PC-9 (cell line): ENCODE results near the gene USP35.

Experiments used
- EZH2 ChIP-seq: fragments of 200-600 bp; sonication (generic); IDR thresholded peaks from 2 replicates; pipeline ENCODE4 v1.8.0; 2017; ENCODE audit warnings: antibody characterized with exemption, low read depth
- TF ChIP-seq, protein P1 (sequence below): fragments of 200-600 bp; sonication (generic); conservative IDR thresholded peaks from 2 replicates; pipeline ENCODE4 v1.6.1; 2017; ENCODE audit warnings: mixed run types, antibody characterized with exemption, mild to moderate bottlenecking, moderate library complexity

GRCh38 chr11:78241475-78241874 lies 52.8 kb downstream of the USP35 start:
- TF ChIP-seq, protein P1, sequence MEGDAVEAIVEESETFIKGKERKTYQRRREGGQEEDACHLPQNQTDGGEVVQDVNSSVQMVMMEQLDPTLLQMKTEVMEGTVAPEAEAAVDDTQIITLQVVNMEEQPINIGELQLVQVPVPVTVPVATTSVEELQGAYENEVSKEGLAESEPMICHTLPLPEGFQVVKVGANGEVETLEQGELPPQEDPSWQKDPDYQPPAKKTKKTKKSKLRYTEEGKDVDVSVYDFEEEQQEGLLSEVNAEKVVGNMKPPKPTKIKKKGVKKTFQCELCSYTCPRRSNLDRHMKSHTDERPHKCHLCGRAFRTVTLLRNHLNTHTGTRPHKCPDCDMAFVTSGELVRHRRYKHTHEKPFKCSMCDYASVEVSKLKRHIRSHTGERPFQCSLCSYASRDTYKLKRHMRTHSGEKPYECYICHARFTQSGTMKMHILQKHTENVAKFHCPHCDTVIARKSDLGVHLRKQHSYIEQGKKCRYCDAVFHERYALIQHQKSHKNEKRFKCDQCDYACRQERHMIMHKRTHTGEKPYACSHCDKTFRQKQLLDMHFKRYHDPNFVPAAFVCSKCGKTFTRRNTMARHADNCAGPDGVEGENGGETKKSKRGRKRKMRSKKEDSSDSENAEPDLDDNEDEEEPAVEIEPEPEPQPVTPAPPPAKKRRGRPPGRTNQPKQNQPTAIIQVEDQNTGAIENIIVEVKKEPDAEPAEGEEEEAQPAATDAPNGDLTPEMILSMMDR, result no peak
- no peak for TF ChIP-seq EZH2
